ENCODE measurements around the gene CLHC1.
"Not testable (repeated sequence)": the region's sequence is repeated elsewhere in the genome, so short reads cannot be mapped to it uniquely, and the experiment has no call there.

The CLHC1 gene

DNA sequence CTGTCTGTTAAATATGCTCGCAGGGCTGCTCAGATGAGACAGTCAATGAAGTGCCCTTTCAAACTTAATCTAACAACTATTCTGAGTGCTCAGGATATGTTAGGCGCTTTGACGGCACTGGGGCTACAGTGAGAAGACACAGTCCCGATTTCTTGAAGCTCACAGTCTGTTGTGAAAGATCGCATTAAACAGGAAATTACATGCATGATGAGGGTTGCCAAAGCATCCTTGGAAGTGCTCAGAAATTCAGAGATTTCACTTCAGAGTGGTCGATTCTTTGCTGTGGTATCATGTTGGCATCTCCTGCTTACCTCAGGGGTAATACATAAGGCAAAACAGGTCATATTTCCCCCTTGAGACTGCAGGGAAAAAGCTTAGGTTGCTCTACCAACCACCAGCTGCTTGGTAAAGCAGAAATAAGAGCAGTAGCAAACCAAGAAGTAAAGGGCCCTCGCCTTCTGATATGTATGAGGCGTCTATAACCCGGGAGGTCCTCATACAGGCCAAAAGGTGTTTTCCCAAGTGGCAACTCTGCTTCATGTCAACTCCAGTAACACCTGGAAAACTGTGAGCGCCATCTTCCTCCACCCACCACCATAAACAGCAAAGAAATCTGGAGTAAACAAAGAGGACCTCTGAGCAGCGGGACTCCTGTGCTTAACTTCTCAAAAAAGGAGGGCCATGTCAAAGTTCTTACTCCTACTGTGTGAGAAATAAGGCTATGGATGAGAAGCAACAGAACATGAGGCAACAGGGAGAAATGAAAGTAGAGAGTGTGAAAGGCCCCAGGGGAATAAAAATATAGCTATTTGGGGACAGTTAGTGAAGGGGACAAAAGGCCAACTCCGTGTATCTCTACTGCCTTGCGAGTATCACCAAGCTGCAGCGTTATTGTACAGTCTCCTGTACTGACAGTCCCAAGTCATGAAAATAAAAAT, 79.3 kb downstream of the CLHC1 start:
- DNase-seq = no peak

DNA sequence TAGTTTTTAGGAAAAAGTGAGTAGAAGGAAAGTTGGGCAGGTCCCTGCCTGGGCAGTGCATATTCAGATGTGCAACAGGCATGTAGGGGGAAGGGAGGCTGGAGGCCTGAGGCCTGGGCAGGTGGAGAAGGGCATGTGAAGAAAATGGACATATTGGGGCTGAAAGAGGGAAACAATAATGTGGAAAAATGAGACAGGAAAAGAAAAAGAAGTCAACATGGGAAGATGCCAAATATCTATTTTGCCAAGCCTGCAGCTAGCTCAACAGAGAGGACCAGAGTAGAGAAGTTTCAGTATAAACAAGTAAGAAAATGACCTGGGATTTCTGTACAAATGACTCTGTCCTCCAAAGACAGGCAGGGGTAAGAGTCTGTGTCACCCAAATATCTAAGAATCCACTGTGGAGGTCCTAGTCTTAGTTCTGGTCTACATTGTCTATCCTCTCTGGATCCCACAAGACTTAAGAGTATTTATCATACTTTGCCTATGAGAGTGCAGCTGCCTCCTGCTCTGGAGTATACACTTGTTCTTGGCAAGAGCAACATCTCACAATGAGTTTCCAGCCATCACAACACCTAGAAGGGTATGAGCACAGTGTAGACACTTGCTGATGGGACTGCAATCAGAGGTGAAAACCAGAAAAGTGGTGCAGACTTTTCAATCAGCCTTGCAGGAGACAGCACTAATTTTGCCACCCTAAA, 80.2 kb downstream of the CLHC1 start:
- DNase-seq = no peak

DNA sequence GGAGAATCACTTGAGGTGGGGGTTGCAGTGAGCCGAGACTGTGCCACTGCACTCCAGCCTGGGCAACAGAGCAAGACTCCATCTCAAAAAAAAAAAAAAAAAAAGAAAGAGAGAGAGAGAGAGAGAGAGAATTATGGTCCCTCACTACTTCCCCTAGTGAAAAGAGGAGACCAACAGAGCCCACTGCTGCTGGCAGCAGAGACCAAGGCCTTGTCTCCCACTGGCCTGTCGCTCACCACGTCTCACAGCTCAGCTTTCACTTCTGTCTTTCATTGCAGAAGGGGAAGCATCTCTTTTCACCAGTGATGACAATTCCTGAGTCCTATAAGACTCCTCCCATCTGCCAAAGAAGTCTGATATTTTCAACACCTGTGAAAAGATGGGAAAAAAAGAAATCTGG, 81.3 kb downstream of the CLHC1 start:
- DNase-seq = no peak

DNA sequence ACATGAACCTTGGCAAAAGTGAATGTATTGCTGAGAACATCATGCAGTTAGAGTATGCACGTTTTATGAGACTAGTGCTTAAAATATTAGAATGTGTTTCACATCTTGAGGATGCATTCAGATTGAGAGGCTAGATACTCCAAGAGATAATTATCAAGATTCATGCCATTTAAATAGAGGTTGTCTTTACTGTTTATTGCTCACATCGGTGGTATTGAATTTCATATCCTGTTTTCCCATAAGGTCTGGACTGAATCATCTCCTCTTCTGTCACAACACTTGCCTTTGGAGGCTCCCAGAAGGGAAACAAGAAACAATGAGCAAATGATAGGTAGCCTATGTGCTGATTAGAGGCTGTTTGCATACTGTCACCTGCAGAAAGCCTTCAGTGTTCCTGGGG, 83.8 kb downstream of the CLHC1 start:
- no peak for DNase-seq

DNA sequence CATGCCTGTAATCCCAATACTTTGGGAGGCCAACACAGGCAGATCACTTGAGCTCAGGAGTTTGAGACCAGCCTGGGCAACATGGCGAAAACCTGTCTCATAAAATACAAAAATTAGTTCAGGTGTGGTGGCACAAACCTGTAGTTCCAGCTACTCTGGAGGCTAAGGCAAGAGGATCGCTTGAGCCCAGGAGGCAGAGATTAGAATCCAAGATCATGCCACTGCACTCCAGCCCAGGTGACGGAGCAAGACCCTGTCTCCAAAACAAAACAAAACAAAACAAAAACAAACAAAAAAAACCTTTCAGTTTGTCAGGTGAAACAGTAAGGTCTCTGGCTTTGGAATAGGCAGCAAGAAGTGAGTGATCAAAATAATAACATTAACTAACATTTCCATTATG, 84.6 kb downstream of the CLHC1 start:
- no peak for DNase-seq

DNA sequence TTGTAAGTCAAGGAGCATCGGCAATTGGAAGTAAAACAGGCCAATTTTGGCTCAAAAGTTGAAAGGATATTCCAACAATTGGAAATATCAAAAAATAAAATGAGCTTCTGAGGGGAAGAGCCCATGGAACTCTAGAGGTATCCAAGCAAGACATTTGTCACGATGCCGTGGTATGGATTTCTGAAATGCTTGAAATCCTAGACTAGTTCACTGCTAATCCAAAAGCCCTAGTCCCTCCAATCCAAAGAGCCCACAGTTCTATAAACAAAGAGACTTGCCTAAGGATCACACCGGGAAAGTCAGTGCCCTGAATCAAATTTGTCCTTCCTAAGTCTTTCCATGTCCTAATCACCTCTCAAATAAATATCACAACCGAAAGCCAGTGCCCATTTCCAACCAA, 85.1 kb downstream of the CLHC1 start:
- DNase-seq = no peak

DNA sequence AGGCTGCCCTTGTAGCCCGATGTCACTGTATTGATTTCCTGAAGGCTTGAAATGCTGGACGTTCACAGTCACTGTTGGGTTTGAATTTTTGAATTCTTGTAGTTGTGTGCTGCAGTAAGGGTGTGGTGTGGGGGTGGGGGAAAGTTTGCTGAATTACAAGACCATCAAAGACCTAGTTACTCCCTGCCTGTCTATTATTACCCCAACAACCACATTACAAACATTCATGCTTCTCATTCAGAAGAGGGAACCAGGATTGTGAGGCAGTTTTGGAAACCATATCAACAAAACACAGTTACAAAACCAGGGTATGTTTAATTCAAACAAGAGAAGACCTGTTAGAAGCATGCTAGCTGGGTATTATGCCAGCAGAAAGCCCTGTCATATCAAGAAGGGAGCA, 85.8 kb downstream of the CLHC1 start:
- DNase-seq = no peak

DNA sequence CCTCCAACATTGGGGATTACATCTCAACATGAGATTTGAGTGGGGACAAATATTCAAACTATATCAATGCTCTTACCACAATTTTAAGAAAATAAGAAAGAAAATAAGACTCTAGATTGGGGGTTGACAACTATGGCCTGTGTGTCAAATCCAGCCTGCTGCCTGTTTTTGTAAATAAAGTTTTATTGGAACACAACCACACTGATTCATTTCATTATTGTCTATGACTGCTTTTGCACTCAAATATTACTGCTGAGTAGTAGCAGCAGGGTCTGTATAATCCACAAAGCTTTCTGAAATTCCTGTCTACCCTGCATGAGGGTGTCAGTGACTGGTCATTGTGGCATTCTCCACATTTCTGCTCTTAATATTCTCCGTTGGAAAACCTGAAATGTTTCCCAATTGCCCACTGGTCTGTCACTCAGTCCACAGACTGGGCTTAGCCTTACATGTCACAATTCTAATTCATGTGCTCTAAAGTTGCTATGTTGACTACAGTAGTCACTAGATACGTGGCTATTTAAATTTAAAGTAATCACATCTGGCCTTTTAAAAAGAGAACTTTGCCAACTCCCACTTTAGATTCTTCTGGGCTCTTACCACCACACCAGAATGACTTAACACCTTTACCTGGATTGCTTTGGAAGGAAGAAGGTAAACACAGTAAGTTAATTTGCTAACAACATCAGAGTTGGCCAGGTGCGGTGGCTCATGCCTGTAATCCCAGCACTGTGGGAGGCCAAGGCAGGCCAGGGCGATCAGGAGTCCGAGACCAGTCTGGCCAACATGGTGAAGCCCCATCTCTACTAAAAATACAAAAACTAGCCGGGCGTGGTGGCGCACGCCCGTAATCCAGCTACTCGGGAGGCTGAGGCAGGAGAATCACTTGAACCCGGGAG, 86.9 kb downstream of the CLHC1 start:
- DNase-seq = no peak

DNA sequence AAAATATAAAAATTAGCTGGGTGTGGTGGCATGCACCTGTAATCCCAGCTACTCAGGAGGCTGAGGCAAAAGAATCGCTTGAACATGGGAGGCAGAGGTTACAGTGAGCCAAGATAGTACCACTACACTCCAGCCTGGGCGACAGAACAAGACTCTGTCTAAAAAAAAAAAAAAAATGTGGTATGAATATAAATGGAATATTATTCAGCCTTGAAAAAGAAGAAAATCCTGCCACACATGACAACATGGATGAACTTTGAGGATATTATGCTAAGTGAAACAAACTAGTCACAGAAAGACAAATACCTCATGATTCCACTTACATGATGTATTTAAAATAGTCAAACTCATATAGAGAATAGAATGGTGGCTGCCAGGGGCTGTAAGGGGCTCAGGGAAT, 88.4 kb downstream of the CLHC1 start:
- DNase-seq = not testable (repeated sequence)

DNA sequence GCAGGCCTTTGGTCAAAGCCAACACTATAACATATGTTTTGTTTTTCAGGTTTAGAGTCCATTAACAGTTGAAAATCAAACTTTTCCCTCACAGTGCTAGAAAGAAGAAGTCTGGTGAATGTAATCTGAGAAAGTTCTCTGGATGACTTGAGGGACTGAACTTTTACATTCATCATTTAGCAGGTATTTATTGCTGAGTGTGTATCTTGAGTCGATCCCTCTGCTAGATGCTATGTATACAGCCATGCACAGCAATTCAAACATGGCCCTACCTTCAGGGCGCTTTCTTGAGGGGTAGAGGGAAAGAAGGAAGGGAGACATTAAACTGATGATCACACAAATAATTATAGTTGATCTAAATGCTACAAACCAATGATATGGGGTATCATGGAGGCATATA, 89.6 kb downstream of the CLHC1 start:
- no peak for DNase-seq

DNA sequence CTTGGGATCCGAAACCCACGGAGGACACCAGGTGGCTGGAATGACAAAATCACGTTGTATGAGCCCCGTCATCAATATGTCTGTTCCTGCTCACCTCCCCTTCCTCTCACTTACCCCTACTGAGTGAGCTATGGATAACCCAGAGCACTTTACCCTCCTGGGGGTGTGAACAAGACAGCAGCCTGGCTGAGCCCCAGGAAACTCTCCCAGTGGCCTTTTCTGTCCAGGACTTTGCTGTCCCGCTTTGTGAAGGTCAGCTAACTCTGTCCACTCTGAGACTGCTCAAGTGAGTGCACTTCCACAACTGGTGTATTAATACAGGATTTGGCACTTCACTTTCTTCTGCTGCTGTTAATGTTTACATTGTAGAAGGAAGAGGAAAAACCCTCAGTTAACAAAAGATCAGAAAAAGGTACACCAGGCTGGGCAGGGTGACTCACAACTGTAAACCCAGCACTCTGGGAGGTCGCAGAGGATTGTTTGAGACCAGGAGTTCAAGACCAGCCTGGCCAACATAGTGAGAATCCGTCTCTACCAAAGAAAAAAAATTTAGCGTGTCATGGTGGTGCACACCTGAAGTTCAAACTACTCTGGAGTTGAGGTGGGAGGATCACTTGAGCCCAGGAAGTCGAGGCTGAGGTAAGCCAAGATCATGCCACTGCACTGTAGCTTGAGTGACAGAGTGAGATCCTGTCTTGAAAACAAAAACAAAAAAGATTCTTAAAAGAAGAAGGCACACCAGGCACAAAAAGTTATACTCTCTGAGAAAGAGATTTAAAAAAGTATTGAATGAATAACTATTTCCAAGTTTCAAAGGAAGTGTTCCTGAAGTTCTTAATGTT, 90.3 kb downstream of the CLHC1 start:
- DNase-seq = no peak

DNA sequence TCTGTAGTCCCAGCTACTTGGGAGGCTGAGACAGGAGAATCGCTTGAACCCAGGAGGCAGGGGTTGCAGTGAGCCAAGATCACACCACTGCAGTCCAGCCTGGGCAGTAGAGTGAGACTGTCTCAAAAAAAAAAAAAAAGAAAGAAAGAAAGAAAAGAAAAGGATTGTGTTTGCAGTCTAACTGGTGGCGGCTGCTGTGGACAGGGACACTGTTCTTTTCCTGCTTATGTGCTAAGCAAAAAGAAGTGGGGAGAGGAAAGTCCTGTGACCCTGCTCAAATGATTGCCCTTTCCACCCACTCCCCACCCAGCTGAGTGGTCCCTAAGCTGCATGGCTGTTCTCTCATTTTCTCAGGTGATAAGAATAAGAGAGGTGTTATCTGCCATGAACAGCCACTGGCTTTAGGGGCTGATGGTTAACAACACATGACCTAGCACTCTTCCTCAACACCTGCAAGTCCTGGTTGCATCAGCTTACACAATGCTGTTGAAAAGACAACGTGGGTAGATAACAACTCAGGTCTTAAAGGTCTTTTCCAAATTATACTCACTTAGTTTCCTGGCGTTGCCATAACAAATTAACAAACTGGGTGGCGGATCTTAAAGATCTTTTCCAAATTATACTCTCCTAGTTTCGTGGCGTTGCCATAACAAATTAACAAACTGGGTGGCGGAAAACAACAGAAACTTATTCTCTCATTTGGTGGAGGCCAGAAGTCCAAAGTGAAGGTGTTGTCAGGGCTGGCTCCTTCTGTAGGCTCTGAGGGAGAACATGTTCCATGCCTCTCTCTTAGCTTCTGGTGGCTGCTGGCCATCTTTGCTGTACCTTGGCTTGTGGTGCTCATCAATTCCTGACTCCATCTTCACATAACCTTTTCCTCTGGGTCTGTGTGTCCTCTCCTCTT, 91.5 kb downstream of the CLHC1 start:
- no peak for DNase-seq

DNA sequence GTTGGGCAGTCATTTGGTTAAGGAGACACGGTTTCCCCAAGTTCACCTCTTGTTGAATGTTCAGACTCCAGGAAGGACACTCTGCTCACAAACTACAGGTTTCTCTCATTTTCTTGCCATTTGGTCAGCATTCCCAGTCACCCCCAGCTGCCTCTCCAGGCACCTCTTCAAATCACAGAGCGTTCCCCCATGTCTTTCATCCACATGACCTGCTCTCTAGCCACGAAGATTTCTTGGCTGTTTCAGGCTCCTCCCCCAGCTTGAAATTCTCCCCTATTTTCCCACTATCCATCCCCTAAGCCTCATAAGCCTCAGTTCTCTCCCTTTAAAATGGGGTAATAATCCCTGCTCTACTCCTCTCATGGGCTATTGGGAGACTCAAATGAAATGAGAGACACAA, 92.8 kb downstream of the CLHC1 start:
- DNase-seq = no peak

DNA sequence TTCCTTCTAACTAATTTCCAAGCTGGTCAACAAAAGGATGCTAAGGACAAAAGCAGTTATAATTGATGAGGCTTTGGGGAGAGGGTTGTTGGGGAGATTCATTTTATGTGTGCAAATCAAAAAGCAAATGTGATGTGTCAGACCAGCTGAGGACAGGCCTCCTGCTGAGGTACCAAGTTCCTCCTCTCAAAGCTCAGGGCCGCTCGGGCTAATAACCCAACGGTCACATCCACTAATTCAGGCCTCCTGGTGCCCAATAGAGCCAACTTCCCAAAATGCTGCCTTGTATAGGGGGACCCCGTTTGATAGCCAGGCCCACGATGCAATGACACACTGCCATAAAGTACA, 93.2 kb downstream of the CLHC1 start:
- DNase-seq = no peak

DNA sequence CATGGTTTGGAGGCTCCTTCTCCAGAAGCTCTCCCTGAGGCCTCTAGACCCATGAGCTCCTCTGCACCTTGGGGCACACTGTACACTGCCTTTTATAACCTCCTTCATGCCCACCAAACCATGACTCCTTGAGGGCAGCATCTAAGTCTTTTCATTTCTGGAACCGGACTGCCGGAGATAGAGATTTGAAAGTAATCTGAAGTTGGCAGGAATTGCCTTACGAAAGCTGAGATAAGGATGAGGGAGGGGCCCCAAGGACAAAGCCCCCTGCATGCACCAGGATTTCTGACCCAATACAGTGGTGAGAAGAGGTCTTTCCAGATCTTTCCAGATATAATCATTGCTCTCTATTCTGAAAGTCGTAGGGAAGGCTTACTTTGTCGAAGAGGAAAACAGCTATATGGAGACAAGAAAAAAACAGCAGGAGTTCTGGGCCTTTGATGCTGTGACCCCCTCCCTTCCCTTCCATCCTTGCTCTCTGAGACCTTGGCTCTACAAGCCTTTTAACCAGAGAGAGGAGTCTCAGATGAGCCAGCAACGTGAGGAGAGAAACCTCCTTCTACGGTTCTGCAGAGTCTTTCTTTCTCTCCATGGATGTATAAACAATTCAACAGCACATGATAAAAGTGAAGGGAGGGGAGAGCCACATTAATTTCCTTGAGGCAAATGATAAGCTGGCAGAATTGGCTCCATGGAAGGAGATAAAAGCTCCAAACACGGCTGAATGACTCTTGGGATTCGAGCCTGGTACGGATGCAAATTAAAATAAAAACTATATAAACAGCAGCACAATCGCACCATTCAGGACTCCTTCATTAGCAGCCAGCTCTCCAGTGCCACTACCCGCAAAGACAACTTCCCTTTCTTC, 93.8 kb downstream of the CLHC1 start:
- DNase-seq = no peak

DNA sequence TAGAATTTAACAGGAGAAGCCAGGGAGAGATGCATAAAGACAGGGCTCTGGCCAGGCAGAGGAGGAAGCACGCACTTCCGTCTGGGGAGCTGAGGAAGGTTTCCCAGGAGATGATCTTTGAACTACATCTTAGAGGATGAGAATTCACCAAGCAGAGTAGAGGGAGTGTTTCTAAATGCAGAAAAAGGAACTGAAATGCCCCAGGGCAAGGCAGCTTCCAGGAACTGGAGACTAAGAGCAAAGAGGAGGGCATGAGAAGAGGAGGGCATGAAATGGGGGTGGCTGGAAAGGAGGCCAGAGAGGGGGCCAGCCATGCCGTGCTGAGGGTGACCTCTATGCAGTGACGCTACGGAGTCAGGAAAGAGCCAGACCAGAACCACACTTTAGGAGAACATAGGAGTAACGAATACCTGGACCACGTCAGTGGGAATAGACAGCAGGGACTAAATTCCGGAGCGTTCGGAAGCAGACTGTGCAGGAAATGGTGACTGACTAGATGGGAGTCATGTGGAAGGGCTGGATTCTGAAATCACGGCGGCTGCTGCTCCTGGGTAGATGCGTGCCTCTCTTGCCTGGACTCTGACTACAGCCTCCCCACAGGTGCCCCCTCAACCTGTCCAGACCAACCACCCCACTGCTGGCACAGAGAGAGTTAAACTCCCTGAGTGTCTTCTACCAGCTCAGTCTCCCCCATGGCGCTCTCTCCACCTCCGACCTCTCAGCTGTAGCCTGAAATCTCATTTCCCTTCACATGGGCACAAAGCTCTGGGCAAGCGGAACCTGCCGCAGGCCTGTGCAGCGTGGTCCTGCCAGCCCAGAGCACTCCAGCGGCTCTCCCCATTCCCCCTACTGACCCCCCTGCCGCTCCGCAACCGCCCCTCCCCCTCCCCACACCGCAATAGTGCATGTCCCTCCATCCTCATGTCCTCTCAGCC, 94.8 kb downstream of the CLHC1 start:
- no peak for DNase-seq

DNA sequence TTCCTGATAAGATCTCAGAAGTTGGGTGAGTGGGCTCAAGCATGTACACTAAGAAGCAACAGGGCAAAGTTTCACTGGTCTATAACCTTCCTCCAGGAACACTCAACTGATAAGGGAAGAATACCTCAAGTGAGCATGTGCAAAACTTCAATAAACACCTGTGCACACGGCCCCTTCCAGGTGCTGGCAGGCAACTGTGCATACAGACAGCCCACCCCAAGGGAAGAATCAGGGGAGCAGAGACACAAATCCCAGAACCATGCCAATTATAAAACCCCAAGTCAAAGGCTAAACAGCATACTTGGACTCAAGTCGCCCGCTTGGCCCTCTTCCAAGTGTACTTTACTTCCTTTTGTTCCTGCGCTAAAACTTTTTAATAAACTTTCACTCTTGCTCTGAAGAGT, 96.0 kb downstream of the CLHC1 start:
- DNase-seq = no peak

DNA sequence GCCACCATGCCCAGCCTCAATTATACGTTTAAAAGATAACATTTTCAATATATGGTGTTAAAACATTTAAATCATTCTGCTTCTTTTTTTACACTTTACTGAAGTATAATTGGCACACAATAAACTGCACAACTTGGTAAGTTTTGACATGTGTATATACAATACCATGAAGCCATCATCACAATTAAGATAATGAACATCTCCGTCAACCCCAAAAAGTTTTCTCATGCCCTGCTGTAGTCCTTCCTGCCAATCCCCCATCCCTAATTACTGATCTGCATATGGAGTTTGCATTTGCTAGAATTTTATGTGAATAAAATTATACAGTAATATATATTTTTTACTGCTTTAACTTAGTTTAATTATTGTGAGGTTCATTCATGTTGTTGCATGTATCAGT, 96.6 kb downstream of the CLHC1 start:
- no peak for DNase-seq

DNA sequence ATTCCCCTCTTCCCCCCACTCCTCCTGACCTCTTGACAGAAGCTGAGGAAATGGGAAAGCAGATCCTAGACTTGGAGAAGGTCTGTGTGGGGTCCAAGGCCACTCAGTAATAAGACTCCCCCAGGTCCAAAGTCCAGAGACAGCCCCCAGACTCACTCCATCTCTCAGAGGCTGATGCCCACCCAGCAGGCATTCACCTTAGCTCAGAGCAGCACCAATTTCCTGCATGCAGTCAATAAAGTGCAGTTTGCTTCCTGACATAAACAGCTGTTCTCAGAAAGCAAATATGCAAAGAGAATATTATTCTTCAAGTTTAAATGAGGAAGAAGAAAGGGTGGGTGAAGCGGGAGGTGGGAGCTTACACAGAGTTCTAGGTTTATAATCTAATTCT, 97.8 kb downstream of the CLHC1 start:
- no peak for DNase-seq

Data from effector CD4-positive, alpha-beta T cell (primary cell).